ENCODE results near the gene JUNB. TPM values are rescaled to one million over a fixed set of nuclear protein-coding genes. Genes with fewer than 3 reads are reported as not detected.
A peak's percentile ranks its signal among the peaks of the same experiment; 100 is the strongest.

Gene JUNB
- polyA plus RNA-seq, 3 donors = 1,279 to 3,167 (median 1,468) TPM

DNA sequence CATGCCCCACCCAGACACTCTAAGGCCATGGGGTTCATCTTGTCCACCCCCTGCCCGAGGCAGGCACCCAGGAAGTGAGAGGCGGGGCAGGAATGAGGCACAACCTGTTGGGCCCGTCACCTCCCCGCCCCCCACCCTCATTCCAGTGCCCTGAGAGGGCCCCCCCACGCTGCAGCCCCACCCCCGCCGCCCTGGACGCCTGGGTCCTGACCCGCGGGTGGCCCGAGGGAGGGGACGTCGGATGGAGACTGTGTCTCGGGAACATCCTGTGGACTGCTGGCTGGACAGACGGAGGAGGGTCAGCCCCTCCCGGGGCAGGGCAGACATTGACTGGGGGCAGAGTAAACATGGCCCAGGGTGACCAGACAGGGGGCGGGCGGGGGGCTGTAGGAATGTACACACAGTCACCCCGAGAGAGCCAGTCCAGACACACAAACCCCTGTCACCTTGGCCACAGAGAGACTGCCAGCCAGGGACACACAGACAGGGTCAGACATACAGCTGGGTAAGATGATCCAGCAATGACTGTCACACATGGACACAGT is 7.4 kb upstream of the JUNB start:
- H3K4me3 Mint-ChIP-seq = peak overlapping the region; percentile 86 to 88
- Histone ChIP-seq H3K27me3 (ENCODE audit: control insufficient read depth in 2 of 2, insufficient read depth in 2 of 2, low read length in 2 of 2) (no peaks in the 10 kb centered on the region), H3K27ac (ENCODE audit: low read depth in 1 of 2, low read length in 2 of 2) (peak overlapping the region; percentile 95 to 100), H2AFZ (ENCODE audit: insufficient read depth, low read depth, low read length, poor library complexity, severe bottlenecking) (no peak overlapping the region), H3K4me1 (ENCODE audit: control insufficient read depth in 1 of 2, insufficient read depth in 2 of 2, low read length in 2 of 2) (peaks cover 87 to 91% of the 10 kb centered on the region in 2 donors), H3K79me2 (ENCODE audit: insufficient read depth, low read length) (peaks cover 32% of the 10 kb centered on the region), H3K9ac (ENCODE audit: insufficient read depth, low read length, poor library complexity, severe bottlenecking) (peak overlapping the region; percentile 94), H3K36me3 (replicated peaks in 1 of 2; ENCODE audit: control insufficient read depth in 1 of 2, insufficient read depth in 2 of 2, low read length in 2 of 2) (no peaks in the 10 kb centered on the region), H3K4me2 (replicated peaks; ENCODE audit: extremely low read depth, low read length, poor library complexity, severe bottlenecking) (peak overlapping the region; percentile 76), H3K4me3 (replicated peaks in 1 of 3; ENCODE audit: low read depth in 2 of 3, low read length in 3 of 3) (peak overlapping the region in 1 of 3 experiments; percentile 100), H4K20me1 (ENCODE audit: insufficient read depth, low read length) (no peaks in the 10 kb centered on the region), H3K9me3 (replicated peaks in 1 of 2; ENCODE audit: control insufficient read depth in 1 of 2, insufficient read depth in 1 of 2, low read length in 2 of 2) (no peaks in the 10 kb centered on the region)
- TF ChIP-seq, protein P1, sequence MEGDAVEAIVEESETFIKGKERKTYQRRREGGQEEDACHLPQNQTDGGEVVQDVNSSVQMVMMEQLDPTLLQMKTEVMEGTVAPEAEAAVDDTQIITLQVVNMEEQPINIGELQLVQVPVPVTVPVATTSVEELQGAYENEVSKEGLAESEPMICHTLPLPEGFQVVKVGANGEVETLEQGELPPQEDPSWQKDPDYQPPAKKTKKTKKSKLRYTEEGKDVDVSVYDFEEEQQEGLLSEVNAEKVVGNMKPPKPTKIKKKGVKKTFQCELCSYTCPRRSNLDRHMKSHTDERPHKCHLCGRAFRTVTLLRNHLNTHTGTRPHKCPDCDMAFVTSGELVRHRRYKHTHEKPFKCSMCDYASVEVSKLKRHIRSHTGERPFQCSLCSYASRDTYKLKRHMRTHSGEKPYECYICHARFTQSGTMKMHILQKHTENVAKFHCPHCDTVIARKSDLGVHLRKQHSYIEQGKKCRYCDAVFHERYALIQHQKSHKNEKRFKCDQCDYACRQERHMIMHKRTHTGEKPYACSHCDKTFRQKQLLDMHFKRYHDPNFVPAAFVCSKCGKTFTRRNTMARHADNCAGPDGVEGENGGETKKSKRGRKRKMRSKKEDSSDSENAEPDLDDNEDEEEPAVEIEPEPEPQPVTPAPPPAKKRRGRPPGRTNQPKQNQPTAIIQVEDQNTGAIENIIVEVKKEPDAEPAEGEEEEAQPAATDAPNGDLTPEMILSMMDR (IDR thresholded peaks at IDR 0.05) = no peak
- intact Hi-C loops (cut with micrococcal nuclease) = loop anchor here (10.0 kb wide), 1 partner anchor 1061 kb away; no protein-coding TSS in a partner anchor
- H3K27me3 Mint-ChIP-seq (ENCODE audit: low read depth in 3 of 3) = peaks cover 0 to 5% (median 4%) of the 10 kb centered on the region in 3 donors
- WGBS (ENCODE audit: insufficient coverage) = 63% methylated on average over 12 of the region's 19 CpGs
- DNase-seq = peak; percentile 55 to 71 (median 69)
- peaks cover 45% of the 10 kb centered on the region for H3K4me1 Mint-ChIP-seq
- no peaks in the 10 kb centered on the region for H3K9me3 Mint-ChIP-seq
- no peak overlapping the region for H3K27ac Mint-ChIP-seq
- H3K36me3 Mint-ChIP-seq = peaks cover 0 to 1% of the 10 kb centered on the region in 2 donors

DNA sequence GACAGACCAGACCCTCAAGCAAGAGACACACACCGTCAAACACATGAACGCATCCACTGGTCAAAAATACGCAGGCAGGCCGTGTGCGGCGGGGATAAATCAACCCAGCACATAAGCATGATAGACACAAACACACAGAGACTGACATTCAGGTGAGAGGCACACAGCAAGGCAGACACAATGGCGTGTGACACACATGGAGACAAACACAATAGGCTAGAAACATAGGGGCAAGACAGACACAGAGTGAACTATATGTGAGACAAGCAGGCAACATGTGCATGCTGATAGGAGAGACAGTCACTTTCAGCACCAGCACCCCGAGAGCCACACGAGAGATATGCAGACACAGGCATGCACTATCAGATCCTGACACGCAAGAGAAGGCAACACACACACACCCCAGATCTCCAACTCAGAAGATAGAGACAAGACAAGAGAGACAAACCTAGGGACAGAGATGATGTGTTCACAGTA is 6.9 kb upstream of the JUNB start:
- intact Hi-C loops (cut with micrococcal nuclease) = loop anchor here (10.0 kb wide), 1 partner anchor 1060 kb away; no protein-coding TSS in a partner anchor
- H3K36me3 Mint-ChIP-seq = peaks cover 0 to 2% of the 10 kb centered on the region in 2 donors
- H3K9me3 Mint-ChIP-seq = no peaks in the 10 kb centered on the region
- Histone ChIP-seq H2AFZ (ENCODE audit: insufficient read depth, low read depth, low read length, poor library complexity, severe bottlenecking) (no peak overlapping the region), H3K4me2 (replicated peaks; ENCODE audit: extremely low read depth, low read length, poor library complexity, severe bottlenecking) (peak overlapping the region; percentile 76), H3K36me3 (replicated peaks in 1 of 2; ENCODE audit: control insufficient read depth in 1 of 2, insufficient read depth in 2 of 2, low read length in 2 of 2) (no peaks in the 10 kb centered on the region), H3K9ac (ENCODE audit: insufficient read depth, low read length, poor library complexity, severe bottlenecking) (peak overlapping the region; percentile 94), H3K27me3 (ENCODE audit: control insufficient read depth in 2 of 2, insufficient read depth in 2 of 2, low read length in 2 of 2) (no peaks in the 10 kb centered on the region), H3K27ac (ENCODE audit: low read depth in 1 of 2, low read length in 2 of 2) (peak overlapping the region; percentile 95 to 100), H3K79me2 (ENCODE audit: insufficient read depth, low read length) (peaks cover 34% of the 10 kb centered on the region), H3K4me1 (ENCODE audit: control insufficient read depth in 1 of 2, insufficient read depth in 2 of 2, low read length in 2 of 2) (peaks cover 85 to 88% of the 10 kb centered on the region in 2 donors), H3K9me3 (replicated peaks in 1 of 2; ENCODE audit: control insufficient read depth in 1 of 2, insufficient read depth in 1 of 2, low read length in 2 of 2) (no peaks in the 10 kb centered on the region), H3K4me3 (replicated peaks in 1 of 3; ENCODE audit: low read depth in 2 of 3, low read length in 3 of 3) (peak overlapping the region; percentile 29 to 100 (median 31)), H4K20me1 (ENCODE audit: insufficient read depth, low read length) (no peaks in the 10 kb centered on the region)
- TF ChIP-seq, protein P1 (IDR thresholded peaks at IDR 0.05) = no peak
- 79% methylated on average over 9 of the region's 10 CpGs for WGBS (ENCODE audit: insufficient coverage)
- H3K4me1 Mint-ChIP-seq = peaks cover 41% of the 10 kb centered on the region
- no peak for DNase-seq
- no peak overlapping the region for H3K27ac Mint-ChIP-seq
- H3K4me3 Mint-ChIP-seq = no peak overlapping the region
- peaks cover 0 to 5% (median 4%) of the 10 kb centered on the region in 3 donors for H3K27me3 Mint-ChIP-seq (ENCODE audit: low read depth in 3 of 3)
